ENCODE results near the gene PROB1. TPM values are rescaled to one million over a fixed set of nuclear protein-coding genes. Genes with fewer than 3 reads are reported as not detected.

Gene PROB1
- total RNA-seq, 4 donors from 2014 or later = 0.18 to 0.94 (median 0.84) TPM

- Histone ChIP-seq H3K36me3 (peaks cover 0 to 13% (median 0%) of the 10 kb centered on the region in 3 donors), H3K9me3 (no peaks in the 10 kb centered on the region), H3K4me3 (peak overlapping the region in 2 of 4 donors; percentile 42 to 44), H3K27ac (peak overlapping the region in 3 of 4 donors; percentile 53 to 83 (median 60)), H3K4me1 (peaks cover 12 to 38% (median 15%) of the 10 kb centered on the region in 4 donors), H3K27me3 (no peaks in the 10 kb centered on the region)
- DNase-seq = no peak
- no peak for TF ChIP-seq CTCF (IDR thresholded peaks at IDR 0.05)
Measured at GRCh38 chr5:139382807-139383206, 12.1 kb downstream of the PROB1 start.

- H3K27ac ChIP-seq = peak overlapping the region in 3 of 4 donors; percentile 53 to 83 (median 60)
- peak overlapping the region in 2 of 4 donors; percentile 42 to 44 for H3K4me3 ChIP-seq
- no peaks in the 10 kb centered on the region for H3K27me3 ChIP-seq
- H3K9me3 ChIP-seq = no peaks in the 10 kb centered on the region
- TF ChIP-seq CTCF (IDR thresholded peaks at IDR 0.05) = no peak
- no peak for TF ChIP-seq POLR2A (IDR thresholded peaks at IDR 0.05)
- peaks cover 11 to 35% (median 12%) of the 10 kb centered on the region in 4 donors for H3K4me1 ChIP-seq
- H3K36me3 ChIP-seq = peaks cover 0 to 18% (median 0%) of the 10 kb centered on the region in 3 donors
- peak in 1 of 3 donors; percentile 56 for DNase-seq
Measured at GRCh38 chr5:139381837-139382761, 12.8 kb downstream of the PROB1 start.

- no peak for TF ChIP-seq POLR2A (IDR thresholded peaks at IDR 0.05)
- Histone ChIP-seq H3K9me3 (no peaks in the 10 kb centered on the region), H3K4me3 (no peak overlapping the region), H3K27me3 (no peaks in the 10 kb centered on the region), H3K36me3 (peaks cover 0 to 25% (median 0%) of the 10 kb centered on the region in 3 donors), H3K4me1 (peaks cover 9 to 24% (median 11%) of the 10 kb centered on the region in 4 donors), H3K27ac (no peak overlapping the region)
- DNase-seq = peak in 1 of 3 donors; percentile 43
Measured at GRCh38 chr5:139379626-139380449, 15.1 kb downstream of the PROB1 start.

- Histone ChIP-seq H3K36me3 (peaks cover 0 to 25% (median 0%) of the 10 kb centered on the region in 3 donors), H3K4me3 (no peak overlapping the region), H3K4me1 (peaks cover 0 to 22% (median 3%) of the 10 kb centered on the region in 4 donors), H3K27me3 (no peaks in the 10 kb centered on the region), H3K27ac (no peak overlapping the region), H3K9me3 (no peaks in the 10 kb centered on the region)
- DNase-seq = peak in 2 of 3 donors; percentile 19 to 41
- no peak for TF ChIP-seq CTCF (IDR thresholded peaks at IDR 0.05)
- no peak for TF ChIP-seq POLR2A (IDR thresholded peaks at IDR 0.05)
Measured at GRCh38 chr5:139378941-139379361, 16.0 kb downstream of the PROB1 start.

- Histone ChIP-seq H3K36me3 (peaks cover 0 to 25% (median 0%) of the 10 kb centered on the region in 3 donors), H3K27ac (no peak overlapping the region), H3K27me3 (no peaks in the 10 kb centered on the region), H3K9me3 (no peaks in the 10 kb centered on the region), H3K4me1 (peaks cover 0 to 22% (median 2%) of the 10 kb centered on the region in 4 donors), H3K4me3 (no peak overlapping the region)
- peak in 2 of 3 donors; percentile 45 to 46 for DNase-seq
- TF ChIP-seq CTCF (IDR thresholded peaks at IDR 0.05) (no peak), POLR2A (IDR thresholded peaks at IDR 0.05) (no peak)
Measured at GRCh38 chr5:139378101-139378825, 16.6 kb downstream of the PROB1 start.

All from Peyer's patch (tissue), 4 donors.